ENCODE measurements around the gene IFNLR1.

DNA sequence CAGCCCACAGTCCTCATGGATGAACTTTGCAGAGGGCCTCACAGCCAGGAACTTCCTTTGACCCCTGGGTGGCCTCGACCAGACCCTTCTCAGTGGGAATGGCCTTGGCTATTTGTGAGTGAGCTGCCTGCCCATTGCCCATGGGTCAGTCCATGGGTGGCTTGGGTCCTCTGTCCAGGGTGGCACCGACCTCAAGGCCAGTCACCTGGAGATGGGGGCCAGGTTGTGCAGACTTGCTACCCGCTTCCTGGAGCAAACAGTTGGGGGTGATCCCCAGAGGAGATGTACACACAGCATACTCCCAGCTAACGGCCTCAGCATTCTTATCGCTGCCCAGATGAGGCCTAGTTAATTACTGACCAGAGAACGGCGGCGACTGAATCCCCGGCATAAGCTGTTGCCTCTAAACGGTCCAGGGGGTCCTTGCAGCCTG, 23.1 kb upstream of the IFNLR1 start:
- TF ChIP-seq, protein P1, sequence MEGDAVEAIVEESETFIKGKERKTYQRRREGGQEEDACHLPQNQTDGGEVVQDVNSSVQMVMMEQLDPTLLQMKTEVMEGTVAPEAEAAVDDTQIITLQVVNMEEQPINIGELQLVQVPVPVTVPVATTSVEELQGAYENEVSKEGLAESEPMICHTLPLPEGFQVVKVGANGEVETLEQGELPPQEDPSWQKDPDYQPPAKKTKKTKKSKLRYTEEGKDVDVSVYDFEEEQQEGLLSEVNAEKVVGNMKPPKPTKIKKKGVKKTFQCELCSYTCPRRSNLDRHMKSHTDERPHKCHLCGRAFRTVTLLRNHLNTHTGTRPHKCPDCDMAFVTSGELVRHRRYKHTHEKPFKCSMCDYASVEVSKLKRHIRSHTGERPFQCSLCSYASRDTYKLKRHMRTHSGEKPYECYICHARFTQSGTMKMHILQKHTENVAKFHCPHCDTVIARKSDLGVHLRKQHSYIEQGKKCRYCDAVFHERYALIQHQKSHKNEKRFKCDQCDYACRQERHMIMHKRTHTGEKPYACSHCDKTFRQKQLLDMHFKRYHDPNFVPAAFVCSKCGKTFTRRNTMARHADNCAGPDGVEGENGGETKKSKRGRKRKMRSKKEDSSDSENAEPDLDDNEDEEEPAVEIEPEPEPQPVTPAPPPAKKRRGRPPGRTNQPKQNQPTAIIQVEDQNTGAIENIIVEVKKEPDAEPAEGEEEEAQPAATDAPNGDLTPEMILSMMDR (conservative IDR thresholded peaks at IDR 0.05 in 1 of 2, IDR thresholded peaks at IDR 0.05 in 1 of 2; ENCODE audit: extremely low read depth in 1 of 2, insufficient read depth in 1 of 2, low read depth in 1 of 2, low read length in 2 of 2): no peak
- TF ChIP-seq EZH2 (IDR thresholded peaks at IDR 0.05; ENCODE audit: borderline replicate concordance, low read length): no peak
